GM19240 (cell line): ENCODE results near the gene IFNK.

Source experiments
- DNase-seq: peaks from one replicate; pipeline ENCODE4 v3.0.0; 2011; ENCODE audit warnings: low spot score; ENCODE audit not compliant: insufficient read length

The IFNK gene

GRCh38 chr9:27538647-27539046 lies 14.6 kb downstream of the IFNK start:
- no peak for DNase-seq

GRCh38 chr9:27539479-27540441 lies 15.7 kb downstream of the IFNK start:
- no peak for DNase-seq

GRCh38 chr9:27540502-27540901 lies 16.4 kb downstream of the IFNK start:
- DNase-seq = no peak

GRCh38 chr9:27541740-27542139 lies 17.6 kb downstream of the IFNK start:
- no peak for DNase-seq

GRCh38 chr9:27542508-27542907 lies 18.4 kb downstream of the IFNK start:
- DNase-seq = no peak

GRCh38 chr9:27545471-27545870 lies 21.4 kb downstream of the IFNK start:
- DNase-seq = no peak

- no peak for DNase-seq
Measured at GRCh38 chr9:27548055-27548741, 24.1 kb downstream of the IFNK start.

- DNase-seq = no peak
Measured at GRCh38 chr9:27549196-27549755, 25.2 kb downstream of the IFNK start.

- DNase-seq = no peak
Measured at GRCh38 chr9:27554712-27555111, 30.6 kb downstream of the IFNK start.

GRCh38 chr9:27556470-27556869 lies 32.4 kb downstream of the IFNK start:
- DNase-seq = no peak

GRCh38 chr9:27558307-27558706 lies 34.2 kb downstream of the IFNK start:
- DNase-seq = no peak

GRCh38 chr9:27560457-27560856 lies 36.4 kb downstream of the IFNK start:
- no peak for DNase-seq

GRCh38 chr9:27561685-27562084 lies 37.6 kb downstream of the IFNK start:
- DNase-seq = no peak

GRCh38 chr9:27563738-27564430 lies 39.8 kb downstream of the IFNK start:
- DNase-seq = no peak

- DNase-seq = no peak
Measured at GRCh38 chr9:27564670-27565069, 40.6 kb downstream of the IFNK start.

GRCh38 chr9:27565696-27566095 lies 41.6 kb downstream of the IFNK start:
- no peak for DNase-seq

- no peak for DNase-seq
Measured at GRCh38 chr9:27566118-27566517, 42.0 kb downstream of the IFNK start.

- DNase-seq = no peak
Measured at GRCh38 chr9:27569406-27569805, 45.3 kb downstream of the IFNK start.

- DNase-seq = no peak
Measured at GRCh38 chr9:27571011-27571410, 46.9 kb downstream of the IFNK start.

- no peak for DNase-seq
Measured at GRCh38 chr9:27572061-27572460, 48.0 kb downstream of the IFNK start.

GRCh38 chr9:27572566-27572917 lies 48.5 kb downstream of the IFNK start:
- DNase-seq = no peak
